GM18867 (cell line): ENCODE results near the gene ULK3.

Source experiments
- ATAC-seq: cut with Tn5 transposase; IDR thresholded peaks from one replicate; pipeline ENCODE4 v1.9.1; 2021; ENCODE audit warnings: mild to moderate bottlenecking, moderate library complexity; ENCODE audit not compliant: unreplicated experiment

ULK3 gene

DNA sequence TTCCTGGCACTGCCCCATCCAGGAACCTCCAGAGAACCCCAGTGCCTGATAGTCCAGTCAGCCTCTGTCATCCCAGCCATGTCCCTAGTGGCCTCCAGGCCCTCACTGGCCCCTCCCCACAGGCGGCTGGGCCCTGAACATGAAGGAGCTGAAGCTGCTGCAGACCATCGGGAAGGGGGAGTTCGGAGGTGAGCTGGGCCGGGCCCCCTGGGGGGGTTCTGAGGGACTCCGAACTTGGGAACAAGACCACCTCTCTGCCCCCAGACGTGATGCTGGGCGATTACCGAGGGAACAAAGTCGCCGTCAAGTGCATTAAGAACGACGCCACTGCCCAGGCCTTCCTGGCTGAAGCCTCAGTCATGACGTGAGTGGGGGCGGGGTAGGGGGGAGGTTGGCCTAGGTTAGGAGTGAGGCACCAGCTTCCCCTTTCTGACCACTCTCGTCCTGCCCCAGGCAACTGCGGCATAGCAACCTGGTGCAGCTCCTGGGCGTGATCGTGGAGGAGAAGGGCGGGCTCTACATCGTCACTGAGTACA is 42.3 kb downstream of the ULK3 start:
- no peak for ATAC-seq

DNA sequence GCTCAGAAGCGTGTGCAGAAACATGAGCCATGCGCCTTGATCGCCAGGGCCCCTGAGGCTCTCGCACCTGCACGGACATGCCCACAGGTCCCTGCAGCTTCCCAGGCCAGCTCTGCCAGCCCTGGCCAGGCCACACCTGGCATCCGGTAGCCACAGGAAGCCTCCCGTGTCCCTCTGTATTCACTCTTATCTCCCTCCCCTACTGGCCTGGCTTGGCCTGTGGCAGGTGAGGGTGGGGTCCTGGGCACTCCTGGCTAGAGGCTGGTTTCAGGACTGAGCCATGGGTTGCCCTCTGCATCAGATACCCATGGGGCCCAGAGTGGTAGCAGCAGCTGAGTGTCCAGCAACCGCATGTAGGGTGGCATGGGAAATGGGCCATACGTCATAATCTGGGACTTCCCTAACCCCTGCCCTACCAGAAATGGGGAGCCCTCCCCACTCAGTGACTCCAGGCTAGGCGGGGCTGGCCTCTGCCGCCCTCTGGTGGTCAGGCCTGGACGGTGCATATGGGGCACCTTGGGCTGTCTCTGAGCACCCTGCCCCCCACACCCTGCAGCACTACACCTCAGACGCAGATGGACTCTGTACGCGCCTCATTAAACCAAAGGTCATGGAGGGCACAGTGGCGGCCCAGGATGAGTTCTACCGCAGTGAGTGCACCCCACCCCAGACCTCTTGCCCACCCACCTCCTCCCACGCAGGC is 42.9 kb downstream of the ULK3 start:
- peak; percentile 57 for ATAC-seq

DNA sequence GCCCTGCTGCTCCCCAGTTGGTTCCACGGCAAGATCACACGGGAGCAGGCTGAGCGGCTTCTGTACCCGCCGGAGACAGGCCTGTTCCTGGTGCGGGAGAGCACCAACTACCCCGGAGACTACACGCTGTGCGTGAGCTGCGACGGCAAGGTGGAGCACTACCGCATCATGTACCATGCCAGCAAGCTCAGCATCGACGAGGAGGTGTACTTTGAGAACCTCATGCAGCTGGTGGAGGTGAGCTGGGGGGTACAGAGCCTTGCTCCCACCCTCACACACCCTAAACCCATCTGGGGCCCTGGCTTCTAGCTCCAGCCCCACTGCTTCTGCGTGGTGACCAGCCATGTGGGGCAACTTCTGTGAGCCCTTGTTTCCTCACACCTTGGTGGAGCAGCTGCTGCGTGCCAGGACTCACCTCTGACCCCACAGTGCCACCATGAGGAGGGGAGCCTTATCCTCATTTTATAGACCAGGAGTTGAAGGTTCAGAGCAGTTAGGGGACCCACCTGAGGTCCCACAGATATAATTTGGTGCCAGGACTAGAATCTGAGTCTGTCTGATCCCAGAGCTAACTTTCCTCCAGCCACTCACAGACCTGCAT is 43.6 kb downstream of the ULK3 start:
- no peak for ATAC-seq

DNA sequence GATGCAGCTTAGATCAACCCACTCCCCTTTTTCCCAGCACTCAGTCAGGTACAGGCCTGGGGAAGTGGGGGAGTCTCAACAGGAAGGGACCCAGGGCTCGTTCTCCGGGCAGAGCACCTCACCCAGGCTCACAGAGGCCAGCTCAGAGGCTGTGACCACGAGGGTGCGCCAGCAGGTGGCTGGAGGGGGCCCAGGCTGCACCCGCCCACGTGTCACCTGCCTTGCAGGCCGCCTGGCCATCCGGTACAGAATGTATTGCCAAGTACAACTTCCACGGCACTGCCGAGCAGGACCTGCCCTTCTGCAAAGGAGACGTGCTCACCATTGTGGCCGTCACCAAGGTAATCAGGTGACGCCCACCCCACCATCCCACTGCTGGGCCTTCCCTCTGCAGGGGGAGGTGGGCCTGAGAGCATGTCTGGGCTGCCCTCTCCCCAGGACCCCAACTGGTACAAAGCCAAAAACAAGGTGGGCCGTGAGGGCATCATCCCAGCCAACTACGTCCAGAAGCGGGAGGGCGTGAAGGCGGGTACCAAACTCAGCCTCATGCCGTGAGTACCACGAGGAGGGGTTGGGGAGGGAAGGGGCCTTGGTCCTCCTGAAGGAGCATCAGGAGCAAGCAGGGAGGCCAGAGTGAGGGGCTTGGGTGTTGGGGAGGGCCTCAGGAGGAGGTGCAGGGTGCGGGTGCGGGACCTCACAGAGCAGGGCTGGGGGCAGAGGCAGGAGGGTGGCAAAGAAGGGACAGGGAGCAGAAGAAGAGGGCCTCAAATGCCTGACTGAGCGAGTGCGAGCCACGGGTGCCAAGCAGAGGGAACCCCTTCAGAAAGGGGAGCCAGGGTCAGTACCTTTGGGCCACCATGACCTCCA is 44.3 kb downstream of the ULK3 start:
- no peak for ATAC-seq

DNA sequence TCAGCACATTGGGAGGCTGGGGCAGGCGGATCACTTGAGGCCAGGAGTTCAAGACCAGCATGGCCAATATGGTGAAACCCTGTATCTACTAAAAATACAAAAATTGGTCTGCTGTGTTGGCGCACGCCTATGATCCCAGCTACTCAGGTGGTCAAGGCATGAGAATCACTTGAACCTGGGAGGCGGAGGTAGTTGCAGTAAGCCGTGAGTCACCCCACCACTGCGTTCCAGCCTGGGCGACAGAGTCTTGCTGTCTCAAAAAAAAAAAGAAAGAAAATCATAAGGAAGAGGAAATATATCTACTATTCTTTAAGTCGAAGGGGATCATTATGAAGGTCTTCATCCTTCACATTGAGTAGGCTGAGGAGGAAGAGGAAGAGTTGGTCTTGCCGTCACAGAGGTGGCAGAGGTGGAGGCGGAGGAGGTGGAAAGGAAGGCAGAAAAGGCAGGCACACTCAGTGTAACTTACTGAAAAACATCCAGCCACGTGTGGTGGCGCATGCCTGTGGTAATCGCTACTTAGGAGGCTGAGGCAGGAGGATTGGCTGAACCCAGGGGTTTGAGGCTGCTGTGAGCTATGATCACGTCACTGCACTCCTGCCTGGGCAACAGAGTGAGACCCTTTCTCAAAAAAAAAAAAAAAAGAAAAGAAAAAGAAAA is 46.9 kb downstream of the ULK3 start:
- ATAC-seq = no peak

DNA sequence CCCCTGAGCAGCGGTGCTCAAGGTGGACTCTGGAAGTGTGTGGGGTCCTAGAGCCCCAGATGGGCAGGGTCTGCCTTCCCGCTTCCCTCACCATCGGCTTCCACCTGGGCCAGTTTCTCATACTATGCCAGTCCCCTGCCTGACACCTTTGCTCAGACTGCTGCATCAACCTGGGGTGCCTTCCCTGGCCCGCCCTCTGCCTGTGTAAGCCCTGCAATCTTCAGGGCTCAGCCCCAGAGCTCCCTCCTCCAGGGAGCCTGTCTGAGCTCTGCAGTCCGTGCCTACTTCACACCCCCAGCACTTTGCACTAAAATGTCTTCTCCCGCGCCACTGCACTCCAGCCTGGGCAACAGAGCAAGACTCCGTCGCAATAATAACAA is 48.0 kb downstream of the ULK3 start:
- ATAC-seq = no peak

DNA sequence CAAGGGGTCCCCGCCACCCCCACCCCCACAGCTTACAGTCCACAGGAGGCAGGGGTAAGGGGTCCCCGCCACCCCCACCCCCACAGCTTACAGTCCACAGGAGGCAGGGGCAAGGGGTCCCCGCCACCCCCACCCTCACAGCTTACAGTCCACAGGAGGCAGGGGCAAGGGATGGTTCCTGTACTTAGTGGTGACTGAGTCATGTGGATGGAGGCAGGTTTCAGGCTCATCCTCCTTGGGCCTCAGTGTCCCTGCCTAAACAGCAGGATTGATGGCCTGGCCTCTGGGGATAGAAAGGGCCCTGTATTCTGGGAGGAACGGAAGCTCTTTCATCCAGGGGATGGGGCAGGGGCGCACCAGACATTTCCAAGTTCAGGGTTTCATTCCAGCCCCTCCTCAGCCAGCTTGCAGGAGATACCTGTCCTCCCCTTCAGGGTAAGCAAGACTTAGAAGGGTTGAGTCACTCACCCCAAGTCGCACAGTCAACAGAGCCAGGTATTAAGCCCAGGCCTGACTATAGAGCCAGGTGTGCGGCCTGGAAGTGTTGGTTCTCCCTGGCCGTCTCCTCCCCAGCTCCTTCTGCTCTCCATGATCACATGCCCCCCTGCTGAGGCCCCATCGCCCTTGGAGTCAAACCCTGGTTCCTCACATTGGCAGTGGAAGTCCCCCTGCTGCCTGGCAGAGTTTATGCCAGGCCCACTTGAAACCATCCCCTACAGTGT is 48.5 kb downstream of the ULK3 start:
- no peak for ATAC-seq

DNA sequence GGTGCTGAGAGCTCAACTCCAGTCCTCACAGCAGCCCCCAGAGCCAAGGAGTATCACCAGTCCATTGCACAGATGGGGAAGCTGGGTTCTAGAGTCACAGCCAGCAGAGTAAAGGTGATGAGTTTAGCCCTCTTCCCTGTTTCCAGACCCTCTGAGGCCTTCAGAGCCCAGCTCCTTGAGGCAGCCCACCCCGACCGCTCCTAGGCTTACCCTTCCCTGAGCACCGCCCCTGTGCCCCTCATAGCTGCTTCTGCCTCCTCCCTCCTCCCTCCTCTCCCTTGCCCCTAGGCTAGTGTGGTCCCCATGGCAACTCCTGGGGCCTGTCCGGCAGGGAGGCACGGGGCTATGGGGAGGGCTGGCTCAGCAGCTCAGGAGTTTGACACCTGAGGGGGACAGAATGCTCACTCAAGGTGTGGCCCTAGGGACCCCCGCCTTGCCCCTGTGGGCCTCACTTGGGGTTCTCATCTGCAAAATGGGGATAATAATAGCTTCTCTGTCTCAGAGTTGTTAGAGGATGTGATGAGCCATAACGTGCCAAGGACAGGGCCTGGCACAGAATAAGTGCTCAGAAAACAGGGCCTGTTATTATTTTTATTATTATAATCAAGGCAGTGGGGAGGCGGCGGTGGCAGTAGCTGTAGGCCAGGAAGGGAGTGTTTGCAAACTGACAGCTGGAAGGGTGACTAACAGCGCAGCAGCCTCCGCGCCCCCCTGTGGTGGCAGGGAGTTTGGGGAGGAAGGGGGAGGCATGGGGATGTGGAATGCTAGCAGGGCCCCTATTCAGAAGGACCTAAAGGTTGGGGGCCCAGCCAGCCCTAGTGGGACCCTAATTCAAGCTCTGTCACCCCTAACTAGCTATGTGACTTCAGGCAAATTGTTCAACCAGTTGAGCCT is 49.6 kb downstream of the ULK3 start:
- ATAC-seq = no peak

DNA sequence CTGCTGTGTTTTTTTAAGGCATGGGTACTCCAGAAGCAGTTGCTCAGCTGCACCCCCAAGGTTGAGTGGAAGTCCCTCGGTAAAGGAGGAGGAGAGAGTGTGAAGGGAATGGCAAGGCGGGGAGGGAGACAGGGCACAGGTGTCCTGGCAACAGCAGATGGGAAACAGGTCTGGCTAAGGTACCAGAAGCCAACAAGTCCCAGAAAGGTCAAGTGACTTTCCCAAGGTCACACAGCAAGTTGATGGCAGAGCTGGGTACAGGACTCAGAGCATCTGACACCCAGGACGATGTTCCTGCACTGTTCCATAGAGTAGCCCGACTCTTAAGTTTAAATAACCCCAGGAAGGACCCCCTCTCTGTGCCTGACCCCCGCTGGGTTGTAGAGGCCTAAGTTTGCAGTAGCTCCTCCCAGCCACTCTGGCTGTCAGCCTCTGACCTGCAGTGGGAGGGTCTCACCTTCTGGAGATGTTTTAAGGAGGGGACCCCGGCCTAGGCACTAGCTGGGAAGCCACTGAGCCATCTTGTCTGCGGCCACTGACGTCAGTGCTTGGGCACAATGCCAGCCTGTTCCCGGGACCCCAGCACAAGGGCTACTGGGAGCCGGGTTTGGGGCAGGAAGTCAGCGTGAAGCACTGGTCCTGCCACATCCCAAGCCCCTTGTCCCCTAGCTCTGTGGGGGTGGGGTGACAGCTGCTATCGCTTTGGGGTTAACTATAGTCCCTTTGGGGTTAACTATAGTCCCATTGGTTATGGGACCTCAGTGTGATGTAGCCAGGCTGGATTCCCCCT is 50.5 kb downstream of the ULK3 start:
- no peak for ATAC-seq

DNA sequence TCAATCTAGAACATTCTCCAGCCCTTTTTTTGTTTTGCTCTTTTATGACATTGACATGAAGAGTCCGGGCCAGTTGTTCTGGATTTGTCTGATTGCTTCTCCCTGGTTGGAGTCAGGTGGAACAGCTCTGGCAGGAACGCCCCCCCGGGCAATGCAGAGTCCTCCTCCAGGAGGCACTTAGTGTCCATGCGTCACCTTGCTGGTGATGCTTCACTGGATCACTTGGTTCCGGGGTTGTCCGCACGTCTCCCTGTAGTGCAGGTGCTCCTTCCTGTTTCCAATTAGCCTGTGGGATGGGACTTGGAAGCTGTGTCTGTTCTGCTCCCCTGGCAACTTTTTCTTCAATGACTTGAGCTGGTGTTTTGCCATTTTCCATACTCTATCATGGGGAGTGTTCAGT is 51.3 kb downstream of the ULK3 start:
- ATAC-seq = no peak

DNA sequence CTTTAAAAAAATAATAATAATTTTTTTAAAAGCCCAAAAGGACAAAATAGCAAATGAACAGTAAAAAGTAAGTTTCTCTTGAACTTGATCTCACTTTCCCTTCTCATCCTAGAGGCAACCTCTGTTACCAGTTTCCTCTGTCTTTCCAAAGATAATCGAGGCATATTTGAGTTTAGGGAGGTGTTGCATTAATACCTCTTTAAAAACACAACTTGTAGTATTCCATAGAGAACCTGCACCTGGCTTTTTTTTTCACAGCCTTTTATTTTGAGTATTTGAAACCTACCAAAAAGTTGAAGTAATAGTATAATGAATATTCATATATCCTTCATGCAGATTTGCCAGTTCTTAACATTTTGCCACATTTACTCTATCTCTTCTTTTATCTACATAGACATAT is 51.9 kb downstream of the ULK3 start:
- no peak for ATAC-seq

DNA sequence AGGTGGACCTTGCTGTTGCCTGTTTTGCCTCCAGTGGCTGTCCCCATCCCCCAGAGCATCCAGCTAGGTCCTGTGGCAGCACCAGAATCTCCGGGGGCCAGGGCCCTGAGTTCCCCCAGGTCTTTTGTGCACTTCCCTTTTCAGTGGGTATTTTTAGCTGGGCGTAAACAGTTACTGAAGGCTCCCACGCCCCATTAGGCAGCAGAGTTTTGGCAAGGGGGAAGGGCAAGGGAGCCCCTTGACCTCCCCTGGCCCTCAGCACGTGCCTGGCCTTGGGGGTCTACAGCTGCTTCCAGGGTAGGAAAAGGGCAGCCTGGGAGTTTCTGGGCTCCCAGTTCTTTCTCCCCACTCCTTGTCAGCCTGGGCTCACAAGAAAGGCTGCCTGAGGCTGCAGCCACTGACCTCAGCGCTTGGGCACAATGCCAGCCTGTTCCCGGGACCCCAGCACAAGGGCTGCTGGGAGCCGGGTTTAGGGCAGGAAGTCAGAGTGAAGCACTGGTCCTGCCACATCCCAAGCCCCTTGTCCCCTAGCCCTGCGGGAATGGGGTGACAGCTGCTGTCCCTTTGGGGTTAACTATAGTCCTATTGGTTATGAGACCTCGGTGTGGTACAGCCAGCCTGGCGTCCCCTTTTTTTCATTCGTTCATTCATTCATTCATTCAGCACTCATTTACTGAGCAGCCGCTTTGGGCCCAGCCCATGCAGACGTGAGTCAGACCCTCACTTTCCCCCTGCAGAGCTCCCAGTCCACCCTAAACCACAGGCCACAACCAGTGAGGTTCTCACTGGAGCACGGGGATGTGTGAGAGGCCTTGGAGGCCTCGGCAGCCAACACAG is 52.7 kb downstream of the ULK3 start:
- ATAC-seq = no peak

DNA sequence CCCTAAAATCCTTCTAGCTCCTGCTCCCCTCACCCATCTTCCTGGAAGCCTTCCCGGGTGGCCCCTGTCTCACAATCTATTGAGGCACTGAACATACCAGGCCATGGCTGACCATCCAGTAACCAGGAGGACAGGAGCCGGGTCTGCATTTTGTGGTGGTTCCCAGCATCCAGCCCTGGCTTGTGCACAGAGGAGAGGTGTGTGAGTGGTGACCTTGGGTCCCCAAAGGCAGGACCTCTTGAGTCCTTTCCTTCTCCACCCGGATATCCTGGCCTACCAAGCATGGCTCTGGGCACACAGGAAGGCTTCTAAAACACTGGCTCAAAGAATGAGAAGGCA is 53.2 kb downstream of the ULK3 start:
- ATAC-seq = no peak

DNA sequence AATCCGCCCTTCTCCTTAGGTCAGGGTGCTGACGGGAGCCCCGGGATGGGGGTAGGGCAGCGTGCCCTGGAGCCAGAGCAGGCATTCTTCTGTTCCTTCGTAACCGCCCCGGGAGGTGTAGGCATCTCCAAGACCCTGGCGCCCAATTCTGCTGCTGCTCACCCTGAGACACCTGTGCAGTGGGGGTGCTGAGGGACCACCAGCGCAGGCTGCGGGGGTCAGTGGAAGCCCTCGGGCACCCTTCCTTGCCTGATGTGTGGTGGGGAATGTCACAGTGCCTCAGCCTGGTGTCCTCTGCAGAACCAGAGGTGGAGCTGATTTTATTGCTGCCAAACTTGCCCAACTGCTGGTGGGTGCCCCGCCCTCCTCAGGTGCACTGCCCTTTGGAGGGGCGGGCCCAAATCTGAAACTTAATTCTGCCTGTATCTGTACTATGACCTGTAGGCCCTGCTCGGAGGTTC is 53.8 kb downstream of the ULK3 start:
- ATAC-seq = no peak

DNA sequence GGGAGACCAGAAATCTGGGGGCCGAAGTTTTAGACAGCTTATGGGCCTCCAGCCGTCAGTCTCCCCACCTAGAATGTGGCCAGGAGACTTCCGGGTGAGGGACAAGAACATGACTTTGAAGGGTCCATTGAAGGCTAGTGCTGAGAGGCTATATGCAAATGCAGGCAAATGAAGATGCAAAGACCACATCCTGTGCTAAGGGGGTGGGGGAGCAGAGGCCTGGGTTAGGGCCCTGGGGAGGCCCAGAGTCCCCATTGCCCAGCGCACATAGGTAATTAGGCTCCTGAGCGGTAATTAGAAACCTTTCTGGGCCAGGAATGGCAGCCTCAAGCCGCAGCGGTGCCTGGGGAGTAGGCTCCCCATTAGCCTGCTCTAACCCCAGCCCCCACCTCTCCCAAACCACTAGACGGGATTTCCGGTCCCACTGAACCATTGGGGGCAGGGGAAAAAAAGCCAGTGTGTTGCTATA is 54.2 kb downstream of the ULK3 start:
- ATAC-seq = peak; percentile 35

DNA sequence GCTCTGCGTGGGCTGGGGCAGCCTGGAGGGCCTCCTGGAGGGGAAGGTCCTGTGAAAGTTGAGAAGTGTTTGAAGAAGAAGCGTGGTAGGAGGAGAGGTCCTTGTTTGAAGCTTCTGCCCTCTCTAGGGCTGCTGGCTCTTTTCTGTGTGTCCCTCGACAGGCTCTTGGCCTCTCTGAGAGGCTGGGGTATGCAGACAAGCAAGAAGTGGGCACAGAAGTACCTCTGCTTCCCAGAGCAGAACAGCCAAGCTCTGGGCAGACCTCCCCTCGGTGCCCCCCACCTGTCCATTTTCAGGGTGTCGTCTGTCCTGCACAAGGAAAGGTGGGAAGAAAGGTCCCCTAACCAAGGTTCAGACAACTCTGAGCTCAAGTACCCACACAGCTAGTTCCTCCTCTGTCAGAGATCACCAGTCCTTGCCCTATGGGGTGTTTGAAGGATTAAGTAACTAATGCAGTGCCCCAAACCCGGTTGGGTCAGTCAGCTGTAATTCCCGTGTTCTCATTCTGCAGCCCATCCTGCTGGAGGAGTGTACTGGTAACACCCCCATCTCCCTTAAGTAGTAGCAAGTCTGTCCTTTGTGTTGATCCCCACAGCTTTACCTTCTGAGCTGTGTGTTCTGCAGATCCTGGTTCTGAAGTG is 54.8 kb downstream of the ULK3 start:
- no peak for ATAC-seq
